HG03469 (cell line): ENCODE measurements around the gene LGI1.

Source experiments
- ATAC-seq: cut with Tn5 transposase; IDR thresholded peaks from one replicate; pipeline ENCODE4 v1.9.1; 2021; ENCODE audit warnings: mild to moderate bottlenecking, moderate library complexity, moderate number of reproducible peaks; ENCODE audit not compliant: unreplicated experiment

The LGI1 gene

GRCh38 chr10:93754761-93755160, 3.0 kb upstream of the LGI1 start:
- no peak for ATAC-seq

- ATAC-seq, result no peak
Measured at GRCh38 chr10:93755443-93756116, 2.2 kb upstream of the LGI1 start.

GRCh38 chr10:93756118-93756517, 1.6 kb upstream of the LGI1 start:
- ATAC-seq, result no peak

GRCh38 chr10:93757136-93757535, 600 bp upstream of the LGI1 start:
- ATAC-seq, result no peak

GRCh38 chr10:93758508-93758885, 761 bp downstream of the LGI1 start:
- no peak for ATAC-seq

GRCh38 chr10:93758891-93759410, 1.2 kb downstream of the LGI1 start:
- ATAC-seq, result no peak

GRCh38 chr10:93760490-93760889, 2.8 kb downstream of the LGI1 start:
- no peak for ATAC-seq

GRCh38 chr10:93762979-93763391, 5.2 kb downstream of the LGI1 start:
- peak; percentile 46 for ATAC-seq

- no peak for ATAC-seq
Measured at GRCh38 chr10:93766918-93767317, 9.2 kb downstream of the LGI1 start.

- no peak for ATAC-seq
Measured at GRCh38 chr10:93767724-93768399, 10.1 kb downstream of the LGI1 start.

- ATAC-seq, result no peak
Measured at GRCh38 chr10:93768892-93769291, 11.2 kb downstream of the LGI1 start.

- no peak for ATAC-seq
Measured at GRCh38 chr10:93771354-93771753, 13.6 kb downstream of the LGI1 start.

GRCh38 chr10:93773120-93773519, 15.4 kb downstream of the LGI1 start:
- ATAC-seq, result no peak

- no peak for ATAC-seq
Measured at GRCh38 chr10:93773705-93774104, 16.0 kb downstream of the LGI1 start.

GRCh38 chr10:93775356-93775755, 17.6 kb downstream of the LGI1 start:
- ATAC-seq, result no peak

- ATAC-seq, result no peak
Measured at GRCh38 chr10:93777092-93777491, 19.4 kb downstream of the LGI1 start.

GRCh38 chr10:93784059-93784458, 26.3 kb downstream of the LGI1 start:
- ATAC-seq, result no peak

GRCh38 chr10:93788413-93789208, 30.9 kb downstream of the LGI1 start:
- ATAC-seq, result no peak

GRCh38 chr10:93790439-93790838, 32.7 kb downstream of the LGI1 start:
- ATAC-seq, result no peak

- ATAC-seq, result no peak
Measured at GRCh38 chr10:93796167-93796566, 38.4 kb downstream of the LGI1 start.

GRCh38 chr10:93797825-93798224, 40.1 kb downstream of the LGI1 start:
- no peak for ATAC-seq
